GM19035 (cell line): ENCODE data around the gene BATF.

Source experiments
- ATAC-seq: cut with Tn5 transposase; IDR thresholded peaks from one replicate; pipeline ENCODE4 v1.9.1; 2021; ENCODE audit not compliant: unreplicated experiment

BATF gene

GRCh38 chr14:75499084-75499875, 23.0 kb upstream of the BATF start:
- no peak for ATAC-seq

- no peak for ATAC-seq
Measured at GRCh38 chr14:75501080-75501479, 21.2 kb upstream of the BATF start.

GRCh38 chr14:75504411-75504810, 17.9 kb upstream of the BATF start:
- no peak for ATAC-seq

GRCh38 chr14:75506930-75507329, 15.3 kb upstream of the BATF start:
- no peak for ATAC-seq

- ATAC-seq: no peak
Measured at GRCh38 chr14:75510547-75510946, 11.7 kb upstream of the BATF start.

GRCh38 chr14:75511201-75511600, 11.1 kb upstream of the BATF start:
- no peak for ATAC-seq

- peak; percentile 52 for ATAC-seq
Measured at GRCh38 chr14:75513911-75514672, 8.2 kb upstream of the BATF start.

GRCh38 chr14:75514673-75515628, 7.3 kb upstream of the BATF start:
- ATAC-seq: peak; percentile 45

GRCh38 chr14:75515629-75515996, 6.7 kb upstream of the BATF start:
- ATAC-seq: peak; percentile 38

- no peak for ATAC-seq
Measured at GRCh38 chr14:75518625-75519024, 3.6 kb upstream of the BATF start.

- ATAC-seq: no peak
Measured at GRCh38 chr14:75519394-75519793, 2.9 kb upstream of the BATF start.

GRCh38 chr14:75519826-75520728, 2.2 kb upstream of the BATF start:
- no peak for ATAC-seq

- no peak for ATAC-seq
Measured at GRCh38 chr14:75520852-75521251, 1.4 kb upstream of the BATF start.

- ATAC-seq: peak; percentile 24
Measured at GRCh38 chr14:75521415-75522199, 662 bp upstream of the BATF start.

- ATAC-seq: no peak
Measured at GRCh38 chr14:75522983-75523318, 682 bp downstream of the BATF start.

- no peak for ATAC-seq
Measured at GRCh38 chr14:75523771-75524171, 1.5 kb downstream of the BATF start.

GRCh38 chr14:75525969-75526368, 3.7 kb downstream of the BATF start:
- no peak for ATAC-seq

GRCh38 chr14:75527449-75528163, 5.3 kb downstream of the BATF start:
- ATAC-seq: no peak

GRCh38 chr14:75531256-75531655, 9.0 kb downstream of the BATF start:
- no peak for ATAC-seq
